HEK293 (cell line): Measurements from ENCODE around the gene DVL1.

Source experiments
- CTCF ChIA-PET: fragments of 350-600 bp; formaldehyde crosslinking; extraction: SDS; loops from one replicate; lab custom pipeline; 2021; ENCODE audit warnings: antibody characterized with exemption; lab: Yijun Ruan, JAX
- POLR2A ChIA-PET: fragments of 300-600 bp; formaldehyde crosslinking; extraction: SDS; loops from one replicate; lab custom pipeline; 2020; ENCODE audit warnings: antibody characterized with exemption, inconsistent platforms; lab: Yijun Ruan, JAX
- H3K27ac ChIP-seq: fragments of 200-500 bp; sonication (Bioruptor generic); 2 replicates; pipeline ENCODE4 v1.5.1; 2014; ENCODE audit warnings: low read depth, low read length, control low read depth, inconsistent platforms; ENCODE audit errors: extremely low read depth
- H3K36me3 ChIP-seq, 2 experiments: fragments of 200-500 bp in 1 of 2; sonication (Bioruptor generic) in 1 of 2; 1 replicate in 1 of 2; 2 replicates in 1 of 2; pipeline ENCODE4 v1.5.1; 2014 to 2017; ENCODE audit warnings: inconsistent platforms in 2 of 2, low read length in 2 of 2; ENCODE audit not compliant: control insufficient read depth in 2 of 2, insufficient read depth in 1 of 2
- H3K4me1 ChIP-seq: fragments of 200-500 bp; sonication (Bioruptor generic); 2 replicates; pipeline ENCODE4 v1.5.1; 2014; ENCODE audit warnings: mild to moderate bottlenecking, low read length, inconsistent platforms; ENCODE audit not compliant: control insufficient read depth, insufficient read depth
- H3K4me3 ChIP-seq: 2 replicates; pipeline ENCODE4 v1.5.1; 2011; ENCODE audit warnings: low read depth, mild to moderate bottlenecking, control low read depth, low read length, moderate library complexity
- H3K9me3 ChIP-seq: fragments of 200-500 bp; sonication (Bioruptor generic); 2 replicates; pipeline ENCODE4 v1.5.1; 2014; ENCODE audit warnings: low read depth, low read length, inconsistent platforms; ENCODE audit not compliant: control insufficient read depth, insufficient read depth
- BCL11A ChIP-seq: fragments of 450-650 bp; formaldehyde crosslinking; IDR thresholded peaks from 2 replicates; pipeline ENCODE4 v1.5.1; 2016; ENCODE audit warnings: low read depth, missing biosample characterization, missing genetic modification characterization
- EGR2 ChIP-seq: fragments of 450-650 bp; formaldehyde crosslinking; IDR thresholded peaks from 2 replicates; pipeline ENCODE4 v1.5.1; 2016; ENCODE audit warnings: low read depth, missing biosample characterization, missing genetic modification characterization
- GLIS1 ChIP-seq: fragments of 450-650 bp; formaldehyde crosslinking; IDR thresholded peaks from 2 replicates; pipeline ENCODE4 v1.5.1; 2016; ENCODE audit warnings: missing biosample characterization, missing genetic modification characterization
- GLIS2 ChIP-seq: fragments of 450-650 bp; formaldehyde crosslinking; IDR thresholded peaks from 2 replicates; pipeline ENCODE4 v1.5.1; 2016; ENCODE audit warnings: missing biosample characterization, missing genetic modification characterization
- KLF1 ChIP-seq: fragments of 450-650 bp; formaldehyde crosslinking; IDR thresholded peaks from 2 replicates; pipeline ENCODE4 v1.5.1; 2016; ENCODE audit warnings: missing biosample characterization, missing genetic modification characterization
- KLF10 ChIP-seq: fragments of 450-650 bp; IDR thresholded peaks from 2 replicates; pipeline ENCODE4 v1.5.1; 2018; ENCODE audit warnings: missing biosample characterization, mild to moderate bottlenecking, missing genetic modification characterization
- PRDM1 ChIP-seq: fragments of 450-650 bp; formaldehyde crosslinking; IDR thresholded peaks from 2 replicates; pipeline ENCODE4; 2016; ENCODE audit warnings: missing biosample characterization, missing genetic modification characterization
- SP7 ChIP-seq: fragments of 450-650 bp; formaldehyde crosslinking; IDR thresholded peaks from 2 replicates; pipeline ENCODE4 v1.5.1; 2016; ENCODE audit warnings: missing biosample characterization, missing genetic modification characterization
- YY2 ChIP-seq: fragments of 450-650 bp; formaldehyde crosslinking; IDR thresholded peaks from 2 replicates; pipeline ENCODE4 v1.5.1; 2016; ENCODE audit warnings: missing biosample characterization, missing genetic modification characterization
- ZBTB17 ChIP-seq: fragments of 450-650 bp; formaldehyde crosslinking; IDR thresholded peaks from 2 replicates; pipeline ENCODE4 v1.5.1; 2016; ENCODE audit warnings: missing biosample characterization, missing genetic modification characterization
- ZBTB20 ChIP-seq: fragments of 450-650 bp; formaldehyde crosslinking; IDR thresholded peaks from 2 replicates; pipeline ENCODE4 v1.5.1; 2016; ENCODE audit warnings: missing biosample characterization, missing genetic modification characterization
- ZBTB26 ChIP-seq: fragments of 450-650 bp; formaldehyde crosslinking; optimal IDR thresholded peaks from 2 replicates; pipeline ENCODE3; 2016; ENCODE audit warnings: missing biosample characterization, mild to moderate bottlenecking, missing genetic modification characterization
- ZBTB49 ChIP-seq: fragments of 450-650 bp; formaldehyde crosslinking; IDR thresholded peaks from 2 replicates; pipeline ENCODE4 v1.5.1; 2016; ENCODE audit warnings: missing biosample characterization, missing genetic modification characterization, low read depth
- ZFHX2 ChIP-seq: fragments of 450-650 bp; formaldehyde crosslinking; conservative IDR thresholded peaks from 2 replicates; pipeline ENCODE4 v1.5.1; 2016; ENCODE audit warnings: missing biosample characterization, missing genetic modification characterization
- ZIC2 ChIP-seq: fragments of 450-650 bp; formaldehyde crosslinking; IDR thresholded peaks from 2 replicates; pipeline ENCODE4 v1.5.1; 2016; ENCODE audit warnings: missing biosample characterization, missing genetic modification characterization
- ZNF155 ChIP-seq: fragments of 450-650 bp; formaldehyde crosslinking; IDR thresholded peaks from 2 replicates; pipeline ENCODE4 v1.5.1; 2016; ENCODE audit warnings: missing biosample characterization, missing genetic modification characterization
- ZNF157 ChIP-seq: fragments of 450-650 bp; formaldehyde crosslinking; IDR thresholded peaks from 2 replicates; pipeline ENCODE4 v1.5.1; 2016; ENCODE audit warnings: missing biosample characterization, missing genetic modification characterization
- ZNF202 ChIP-seq: fragments of 450-650 bp; formaldehyde crosslinking; IDR thresholded peaks from 2 replicates; pipeline ENCODE4 v1.5.1; 2016; ENCODE audit warnings: missing biosample characterization, missing genetic modification characterization, borderline replicate concordance
- ZNF23 ChIP-seq: fragments of 450-650 bp; formaldehyde crosslinking; IDR thresholded peaks from 2 replicates; pipeline ENCODE4 v1.5.1; 2016; ENCODE audit warnings: missing biosample characterization, missing genetic modification characterization, borderline replicate concordance
- ZNF248 ChIP-seq: fragments of 450-650 bp; formaldehyde crosslinking; IDR thresholded peaks from 2 replicates; pipeline ENCODE4 v1.5.1; 2017; ENCODE audit warnings: missing biosample characterization, missing genetic modification characterization
- ZNF266 ChIP-seq: fragments of 450-650 bp; formaldehyde crosslinking; IDR thresholded peaks from 2 replicates; pipeline ENCODE4 v1.5.1; 2016; ENCODE audit warnings: missing biosample characterization, missing genetic modification characterization, low read depth
- ZNF341 ChIP-seq: fragments of 450-650 bp; formaldehyde crosslinking; IDR thresholded peaks from 2 replicates; pipeline ENCODE4; 2016; ENCODE audit warnings: low read depth, missing biosample characterization, missing genetic modification characterization
- ZNF354C ChIP-seq: fragments of 450-650 bp; formaldehyde crosslinking; IDR thresholded peaks from 2 replicates; pipeline ENCODE4 v1.5.1; 2016; ENCODE audit warnings: missing biosample characterization, missing genetic modification characterization, low read depth, borderline replicate concordance
- ZNF555 ChIP-seq: fragments of 450-650 bp; formaldehyde crosslinking; conservative IDR thresholded peaks from 2 replicates; pipeline ENCODE4 v1.5.1; 2017; ENCODE audit warnings: missing biosample characterization, mild to moderate bottlenecking, missing genetic modification characterization, inconsistent platforms
- ZNF596 ChIP-seq: fragments of 450-650 bp; IDR thresholded peaks from 2 replicates; pipeline ENCODE4 v1.5.0; 2018; ENCODE audit warnings: missing biosample characterization, mild to moderate bottlenecking, missing genetic modification characterization, moderate library complexity
- ZNF626 ChIP-seq: fragments of 450-650 bp; sonication (Bioruptor Pico); formaldehyde crosslinking; IDR thresholded peaks from 2 replicates; pipeline ENCODE4 v1.5.1; 2018; ENCODE audit warnings: missing biosample characterization, missing genetic modification characterization, inconsistent platforms
- ZNF654 ChIP-seq: fragments of 450-650 bp; formaldehyde crosslinking; IDR thresholded peaks from 2 replicates; pipeline ENCODE4 v1.5.1; 2016; ENCODE audit warnings: low read depth, missing biosample characterization, missing genetic modification characterization
- ZNF704 ChIP-seq: fragments of 450-650 bp; formaldehyde crosslinking; IDR thresholded peaks from 2 replicates; pipeline ENCODE4 v1.5.1; 2016; ENCODE audit warnings: missing biosample characterization, missing genetic modification characterization
- ZNF76 ChIP-seq: fragments of 450-650 bp; formaldehyde crosslinking; IDR thresholded peaks from 2 replicates; pipeline ENCODE4; 2016; ENCODE audit warnings: low read depth, missing biosample characterization, missing genetic modification characterization, borderline replicate concordance
- ZSCAN18 ChIP-seq: fragments of 450-650 bp; formaldehyde crosslinking; IDR thresholded peaks from 2 replicates; pipeline ENCODE4 v1.5.1; 2016; ENCODE audit warnings: missing biosample characterization, missing genetic modification characterization
- ZSCAN30 ChIP-seq: fragments of 450-650 bp; IDR thresholded peaks from 2 replicates; pipeline ENCODE4 v1.5.1; 2018; ENCODE audit warnings: missing biosample characterization, mild to moderate bottlenecking, missing genetic modification characterization, moderate library complexity

DVL1 gene

GRCh38 chr1:1330366-1331067, 18.7 kb downstream of the DVL1 start:
- Histone ChIP-seq H3K4me3 (no peak overlapping the region), H3K9me3 (no peaks in the 10 kb centered on the region), H3K4me1 (peaks cover under 1% of the 10 kb centered on the region; the same call in 1 of the 2 replicates), H3K36me3 (peaks cover 0 to 39% of the 10 kb centered on the region in 2 experiments; a peak in 1 of 3 replicates), H3K27ac (no peak overlapping the region)
- CTCF ChIA-PET, result no interaction called here
- POLR2A ChIA-PET, result interaction anchor here (1.3 kb wide), 1 partner anchor 21 kb away, joined by 3 read pairs; no protein-coding TSS in a partner anchor
- TF ChIP-seq ZBTB49 (tag by site-specific recombination) (no peak), ZNF202 (tag by site-specific recombination) (no peak), ZSCAN18 (tag by site-specific recombination) (no peak), ZFHX2 (tag by site-specific recombination) (peak; percentile 48), ZBTB26 (tag by site-specific recombination) (no peak), SP7 (tag by site-specific recombination) (no peak), GLIS1 (tag by site-specific recombination) (peak; percentile 86), ZSCAN30 (no peak), ZIC2 (no peak), ZNF155 (tag by site-specific recombination) (no peak), PRDM1 (tag by site-specific recombination) (no peak), ZNF626 (tag by site-specific recombination) (no peak), KLF10 (tag by site-specific recombination) (no peak), ZNF248 (no peak), ZNF23 (tag by site-specific recombination) (no peak), KLF1 (no peak), EGR2 (tag by site-specific recombination) (peak; percentile 59), ZNF157 (tag by site-specific recombination) (no peak), ZNF341 (tag by site-specific recombination) (peak; percentile 41), ZNF704 (tag by site-specific recombination) (no peak), ZNF266 (tag by site-specific recombination) (no peak), ZNF555 (tag by site-specific recombination) (no peak), YY2 (tag by site-specific recombination) (no peak), ZNF354C (tag by site-specific recombination) (no peak), ZNF76 (tag by site-specific recombination) (no peak), BCL11A (tag by site-specific recombination) (no peak), ZNF596 (tag by site-specific recombination) (no peak), GLIS2 (tag by site-specific recombination) (peak; percentile 61), ZBTB20 (no peak), ZNF654 (no peak), ZBTB17 (tag by site-specific recombination) (no peak)
